RWPE2 (cell line): Measurements from ENCODE around the gene ARF1.

Experiments used
- ATAC-seq: fragments of 200-7000 bp; cut with Tn5 transposase; 3 replicates; pipeline ENCODE4 v1.9.1; 2021; ENCODE audit warnings: low read depth
- DNase-seq: peaks from one replicate; pipeline ENCODE4 v3.0.0-alpha.2; 2020; ENCODE audit warnings: low spot score
- H3K27ac ChIP-seq: fragments of 450-650 bp; 2 replicates; pipeline ENCODE4 v1.5.1; 2017; ENCODE audit warnings: mild to moderate bottlenecking; ENCODE audit not compliant: poor library complexity, severe bottlenecking
- H3K27me3 ChIP-seq: fragments of 250-450 bp; sonication (Bioruptor Pico); 2 replicates; pipeline ENCODE4 v1.5.1; 2021; ENCODE audit warnings: mild to moderate bottlenecking, moderate library complexity; ENCODE audit not compliant: insufficient read depth, poor library complexity, severe bottlenecking
- H3K36me3 ChIP-seq: fragments of 250-450 bp; sonication (Bioruptor Pico); 2 replicates; pipeline ENCODE4 v1.5.1; 2020; ENCODE audit warnings: low read depth, mild to moderate bottlenecking, moderate library complexity
- H3K4me1 ChIP-seq: fragments of 250-450 bp; sonication (Bioruptor Pico); 2 replicates; pipeline ENCODE4 v1.5.1; 2021; ENCODE audit warnings: mild to moderate bottlenecking, moderate library complexity; ENCODE audit not compliant: insufficient read depth, poor library complexity, severe bottlenecking
- H3K4me3 ChIP-seq: fragments of 250-450 bp; sonication (Bioruptor Pico); 2 replicates; pipeline ENCODE4 v1.5.1; 2021; ENCODE audit warnings: mild to moderate bottlenecking, moderate library complexity; ENCODE audit not compliant: severe bottlenecking
- H3K9me3 ChIP-seq: fragments of 250-450 bp; sonication (Bioruptor Pico); 2 replicates; pipeline ENCODE4 v1.5.1; 2021; ENCODE audit warnings: mild to moderate bottlenecking, moderate library complexity; ENCODE audit not compliant: severe bottlenecking
- CTCF ChIP-seq: fragments of 450-650 bp; IDR thresholded peaks from one replicate; pipeline ENCODE4 v1.5.1; 2017; ENCODE audit warnings: mild to moderate bottlenecking, moderate library complexity; ENCODE audit not compliant: poor library complexity, severe bottlenecking

Gene ARF1

GRCh38 chr1:228073857-228074545, 8.5 kb upstream of the ARF1 start:
- H3K9me3 ChIP-seq = no peaks in the 10 kb centered on the region
- no peaks in the 10 kb centered on the region for H3K4me1 ChIP-seq
- TF ChIP-seq CTCF = peak; percentile 33
- H3K27me3 ChIP-seq = no peaks in the 10 kb centered on the region
- ATAC-seq = peak; percentile 37; the same call in 1 of the 3 replicates
- no peak overlapping the region for H3K27ac ChIP-seq
- no peak for DNase-seq
- H3K4me3 ChIP-seq = no peak overlapping the region
- no peaks in the 10 kb centered on the region for H3K36me3 ChIP-seq

GRCh38 chr1:228074954-228075730, 7.4 kb upstream of the ARF1 start:
- no peak for DNase-seq
- Histone ChIP-seq H3K9me3 (no peaks in the 10 kb centered on the region), H3K4me3 (no peak overlapping the region), H3K27me3 (no peaks in the 10 kb centered on the region), H3K4me1 (no peaks in the 10 kb centered on the region), H3K36me3 (no peaks in the 10 kb centered on the region), H3K27ac (no peak overlapping the region)
- TF ChIP-seq CTCF = no peak
- ATAC-seq = no peak

GRCh38 chr1:228075801-228076271, 6.7 kb upstream of the ARF1 start:
- no peaks in the 10 kb centered on the region for H3K9me3 ChIP-seq
- DNase-seq (no peak), ATAC-seq (no peak)
- H3K4me3 ChIP-seq = no peak overlapping the region
- no peaks in the 10 kb centered on the region for H3K4me1 ChIP-seq
- H3K27ac ChIP-seq = no peak overlapping the region
- no peak for TF ChIP-seq CTCF
- no peaks in the 10 kb centered on the region for H3K27me3 ChIP-seq
- no peaks in the 10 kb centered on the region for H3K36me3 ChIP-seq

GRCh38 chr1:228076796-228077430, 5.6 kb upstream of the ARF1 start:
- Histone ChIP-seq H3K4me3 (no peak overlapping the region), H3K27ac (no peak overlapping the region), H3K9me3 (no peaks in the 10 kb centered on the region), H3K36me3 (no peaks in the 10 kb centered on the region), H3K27me3 (no peaks in the 10 kb centered on the region), H3K4me1 (no peaks in the 10 kb centered on the region)
- DNase-seq = no peak
- no peak for TF ChIP-seq CTCF
- ATAC-seq = no peak
